ENCODE results near the gene RPP30.

RPP30 gene

DNA sequence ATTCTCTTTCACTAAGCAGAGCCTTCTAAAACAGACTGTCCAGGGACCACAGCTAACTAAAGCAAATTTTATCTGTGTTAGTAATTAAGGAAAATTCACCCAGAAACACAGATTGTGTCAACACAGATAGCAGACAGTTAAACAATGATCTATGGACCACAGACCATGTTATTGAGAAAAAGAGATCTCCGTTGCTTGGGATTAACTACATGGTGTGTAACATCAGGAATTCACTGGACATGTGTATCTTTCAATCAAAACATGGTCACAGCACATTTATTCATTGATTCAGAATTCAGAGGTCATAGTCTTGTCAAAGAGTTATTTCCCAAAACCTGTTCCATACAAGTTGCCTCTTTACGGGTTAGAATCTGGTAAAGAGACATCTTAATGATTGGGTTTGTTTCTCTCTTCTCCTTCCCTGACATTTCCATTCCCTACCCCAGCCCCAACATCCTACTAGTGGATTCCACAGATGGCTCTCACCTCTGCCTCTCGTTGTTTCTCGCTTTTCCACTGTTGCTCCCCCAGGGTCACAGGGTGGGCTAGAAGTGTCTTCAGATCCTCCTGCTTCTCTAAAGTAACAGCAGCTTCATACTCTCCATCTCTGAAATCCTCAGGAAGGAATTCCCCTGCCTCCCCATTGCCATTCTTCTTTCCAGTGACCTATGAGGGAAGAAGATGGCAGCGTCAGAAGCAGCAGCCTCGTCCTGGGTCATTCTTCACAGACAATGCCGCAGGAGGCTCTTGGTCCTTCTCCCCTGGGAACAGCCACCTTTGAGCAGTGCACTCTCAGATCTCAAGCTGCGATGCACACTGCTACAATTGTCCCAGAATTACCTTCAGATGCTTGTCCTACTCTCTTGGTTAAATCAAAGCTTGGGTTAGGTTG is 48.2 kb downstream of the RPP30 start:
- H3K27ac Mint-ChIP-seq, result no peak overlapping the region
- H3K4me3 Mint-ChIP-seq, result no peak overlapping the region
- no peak for DNase-seq (ENCODE audit: low spot score in 2 of 2)
- ATAC-seq, result no peak
- H3K4me1 Mint-ChIP-seq, result no peaks in the 10 kb centered on the region
- no peaks in the 10 kb centered on the region for H3K36me3 Mint-ChIP-seq
- H3K9me3 Mint-ChIP-seq, result no peaks in the 10 kb centered on the region

DNA sequence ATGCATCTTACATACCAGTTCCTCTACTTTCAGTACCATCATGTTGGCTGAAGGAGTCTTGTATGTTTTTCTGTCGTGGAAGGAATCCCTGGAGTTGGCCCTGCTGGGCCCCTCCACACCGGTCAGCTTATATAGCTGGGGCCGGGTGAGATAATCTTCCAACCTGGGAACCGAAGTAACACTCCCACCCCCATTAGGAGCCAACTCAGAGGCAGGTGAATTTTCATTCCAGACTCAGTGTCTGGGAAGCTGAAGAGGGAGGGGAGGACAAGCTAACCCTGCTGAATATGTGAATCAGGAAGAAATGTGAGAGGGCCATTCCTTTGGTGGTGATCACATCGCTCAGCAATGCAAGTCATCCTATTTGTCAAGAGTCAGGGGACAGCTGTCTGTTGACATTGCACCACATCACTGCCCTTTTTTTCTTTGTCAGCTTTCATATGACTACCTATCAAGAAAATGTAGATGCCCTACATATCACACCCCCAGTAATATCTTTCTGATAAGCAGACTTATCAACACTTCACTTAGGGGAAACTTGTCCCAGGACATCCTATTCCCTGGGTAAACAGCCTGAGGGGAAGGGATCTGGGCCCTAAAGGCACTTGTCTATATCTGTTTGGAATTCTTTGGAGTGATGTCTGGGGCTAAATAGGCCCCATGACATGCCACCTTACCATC is 49.4 kb downstream of the RPP30 start, which contains the start of gene ANKRD1:
Gene ANKRD1 (minus strand): TSS at position 102 of the 681 bp plus-strand sequence. CDS start 60 bp downstream, at position 42.
- Mint-ChIP-seq H3K4me3 (no peak within 1 kb of the TSS), H3K36me3 (no peaks in the 10 kb centered on the region), H3K9me3 (no peaks in the 10 kb centered on the region), H3K4me1 (no peaks in the 10 kb centered on the region), H3K27ac (no peak within 1 kb of the TSS)
- no peak for ATAC-seq
- no peak for DNase-seq (ENCODE audit: low spot score in 2 of 2)

DNA sequence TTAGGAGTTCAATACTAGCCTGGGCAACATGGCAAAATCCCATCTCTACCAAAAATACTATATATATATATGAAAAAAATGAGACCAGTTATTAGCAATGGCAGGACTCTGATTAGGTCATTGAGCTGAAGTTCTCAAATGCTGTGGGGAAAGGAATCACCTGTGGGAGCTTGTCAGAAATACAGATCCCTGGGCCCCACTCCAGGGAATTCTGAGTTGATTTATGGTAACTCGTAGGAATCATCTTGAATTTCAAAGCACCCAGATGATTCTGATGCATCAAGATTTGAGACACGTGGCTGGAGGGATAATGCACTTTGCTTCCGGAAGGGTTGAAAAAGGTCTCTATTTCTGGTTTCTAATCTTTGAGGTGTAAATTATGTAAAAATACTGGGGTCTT is 50.1 kb downstream of the RPP30 start:
- Mint-ChIP-seq H3K4me1 (no peaks in the 10 kb centered on the region), H3K27ac (no peak overlapping the region), H3K36me3 (no peaks in the 10 kb centered on the region), H3K4me3 (no peak overlapping the region), H3K9me3 (no peaks in the 10 kb centered on the region)
- DNase-seq (ENCODE audit: low spot score in 2 of 2) (no peak), ATAC-seq (no peak)

DNA sequence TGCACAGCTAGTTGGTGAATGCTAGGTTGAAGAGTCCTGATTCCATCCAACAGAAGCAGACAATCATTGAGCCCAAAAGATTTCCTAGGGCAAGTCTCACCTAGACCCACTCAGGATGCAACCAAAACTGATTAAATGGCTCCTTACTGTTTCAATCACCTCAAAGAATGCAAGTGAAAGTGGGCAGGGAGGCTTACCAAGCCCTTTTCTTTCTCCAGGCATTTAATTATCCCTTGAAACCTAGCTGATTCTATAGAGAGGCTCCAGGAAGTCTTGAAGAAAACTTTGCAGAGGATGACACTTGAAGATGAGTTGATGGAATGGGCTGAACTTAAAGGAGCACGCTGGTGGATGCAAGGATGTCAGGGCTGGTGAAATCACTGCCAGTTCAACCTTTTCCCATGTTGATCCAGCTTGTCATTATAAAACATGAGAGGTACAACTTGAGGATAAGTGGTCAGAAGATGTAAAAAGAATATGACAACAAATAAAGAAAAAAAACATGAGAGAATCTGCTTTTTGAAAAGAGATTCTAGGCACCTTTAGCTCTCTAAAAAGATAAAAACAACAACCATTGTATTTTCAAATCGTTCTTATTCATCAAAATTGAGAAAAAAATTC is 51.4 kb downstream of the RPP30 start:
- no peak overlapping the region for H3K4me3 Mint-ChIP-seq
- ATAC-seq, result no peak
- H3K9me3 Mint-ChIP-seq, result no peaks in the 10 kb centered on the region
- DNase-seq (ENCODE audit: low spot score in 2 of 2), result no peak
- H3K27ac Mint-ChIP-seq, result no peak overlapping the region
- H3K36me3 Mint-ChIP-seq, result no peaks in the 10 kb centered on the region
- no peaks in the 10 kb centered on the region for H3K4me1 Mint-ChIP-seq

DNA sequence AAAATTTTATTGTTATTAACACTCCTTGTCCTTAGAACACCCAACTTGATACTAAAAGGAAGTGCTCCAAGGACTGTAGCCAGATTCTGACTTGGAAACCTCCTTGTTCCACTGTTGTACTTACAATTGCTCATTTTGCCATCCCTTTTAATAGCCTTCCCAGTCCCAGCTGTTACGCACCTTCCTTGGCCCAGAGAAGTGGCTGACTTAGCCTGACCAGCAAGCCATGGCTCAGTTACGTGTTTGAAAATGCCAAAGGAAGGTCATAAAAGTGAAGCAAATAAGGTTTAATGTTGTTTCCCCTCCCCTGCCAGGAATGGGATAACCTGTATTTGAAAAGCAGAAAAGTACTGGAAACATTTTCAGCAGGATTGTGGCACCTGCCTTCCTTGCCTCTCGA is 52.8 kb downstream of the RPP30 start:
- H3K27ac Mint-ChIP-seq, result no peak overlapping the region
- no peaks in the 10 kb centered on the region for H3K9me3 Mint-ChIP-seq
- H3K36me3 Mint-ChIP-seq, result no peaks in the 10 kb centered on the region
- no peaks in the 10 kb centered on the region for H3K4me1 Mint-ChIP-seq
- no peak for ATAC-seq
- no peak overlapping the region for H3K4me3 Mint-ChIP-seq
- no peak for DNase-seq (ENCODE audit: low spot score in 2 of 2)

DNA sequence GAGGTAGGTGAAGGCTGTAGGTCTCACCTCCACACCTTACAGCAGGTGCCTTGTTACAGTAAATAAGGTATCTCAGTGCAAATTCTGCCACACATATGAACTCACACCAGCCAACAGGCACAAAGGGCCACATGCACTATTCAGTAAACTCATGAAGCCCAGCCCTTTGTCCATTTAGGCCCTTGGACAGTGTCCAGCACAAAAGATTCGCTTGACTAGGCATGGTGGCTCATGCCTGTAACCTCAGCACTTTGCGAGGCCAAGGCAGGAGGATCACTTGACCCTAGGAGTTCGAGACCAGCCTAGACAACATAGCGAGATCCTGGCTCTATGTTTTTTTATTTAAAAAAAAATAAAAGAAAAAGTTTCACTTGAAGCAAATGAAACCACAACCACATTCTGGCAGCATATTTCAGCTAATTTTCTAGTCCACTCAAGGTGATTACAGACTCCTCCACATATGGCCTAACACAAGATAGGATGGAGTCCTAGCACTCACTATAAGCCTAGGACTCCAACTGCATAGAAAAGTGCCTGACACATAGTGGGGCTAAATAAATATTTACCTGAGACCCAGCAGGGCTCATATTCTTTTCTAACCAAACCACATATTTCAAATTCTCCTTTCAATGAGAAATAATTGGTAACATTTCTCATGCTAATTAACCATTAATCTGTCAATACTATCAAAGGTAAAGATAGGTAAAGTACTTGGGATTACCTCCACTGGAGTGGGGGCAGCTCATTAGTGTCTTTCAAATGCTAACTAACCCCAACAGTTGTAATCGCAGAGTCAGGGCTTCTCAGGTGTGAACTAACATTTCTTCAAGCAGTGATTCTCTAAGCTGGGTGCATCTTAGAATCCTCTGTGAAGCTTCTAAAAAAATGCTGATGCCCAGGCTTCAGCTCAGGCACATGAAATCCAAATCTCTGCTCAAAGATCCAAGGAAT is 53.6 kb downstream of the RPP30 start:
- H3K4me3 Mint-ChIP-seq, result no peak overlapping the region
- no peaks in the 10 kb centered on the region for H3K36me3 Mint-ChIP-seq
- ATAC-seq (no peak), DNase-seq (ENCODE audit: low spot score in 2 of 2) (no peak)
- no peaks in the 10 kb centered on the region for H3K4me1 Mint-ChIP-seq
- no peak overlapping the region for H3K27ac Mint-ChIP-seq
- no peaks in the 10 kb centered on the region for H3K9me3 Mint-ChIP-seq

DNA sequence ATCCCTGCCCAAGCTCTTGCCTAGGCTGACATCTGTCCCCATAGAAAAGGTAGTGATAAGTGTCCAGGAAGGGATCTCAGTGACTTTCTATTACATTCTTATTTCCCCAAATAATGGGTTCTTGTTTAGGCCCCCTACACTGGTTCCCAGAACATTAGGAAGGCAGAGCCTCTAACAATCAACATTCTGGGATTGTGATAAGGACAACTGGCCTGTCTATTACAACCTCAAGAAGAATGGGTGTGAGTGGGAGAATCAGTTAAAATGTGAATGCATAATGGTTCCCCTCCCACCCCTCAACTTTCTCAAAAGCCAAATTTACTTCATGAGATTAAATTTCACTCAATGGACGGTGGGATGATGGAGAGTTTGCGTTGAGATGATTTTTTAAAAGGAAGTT is 55.5 kb downstream of the RPP30 start:
- Mint-ChIP-seq H3K4me1 (no peaks in the 10 kb centered on the region), H3K4me3 (no peak overlapping the region), H3K36me3 (no peaks in the 10 kb centered on the region), H3K9me3 (no peaks in the 10 kb centered on the region), H3K27ac (no peak overlapping the region)
- ATAC-seq (no peak), DNase-seq (ENCODE audit: low spot score in 2 of 2) (no peak)

DNA sequence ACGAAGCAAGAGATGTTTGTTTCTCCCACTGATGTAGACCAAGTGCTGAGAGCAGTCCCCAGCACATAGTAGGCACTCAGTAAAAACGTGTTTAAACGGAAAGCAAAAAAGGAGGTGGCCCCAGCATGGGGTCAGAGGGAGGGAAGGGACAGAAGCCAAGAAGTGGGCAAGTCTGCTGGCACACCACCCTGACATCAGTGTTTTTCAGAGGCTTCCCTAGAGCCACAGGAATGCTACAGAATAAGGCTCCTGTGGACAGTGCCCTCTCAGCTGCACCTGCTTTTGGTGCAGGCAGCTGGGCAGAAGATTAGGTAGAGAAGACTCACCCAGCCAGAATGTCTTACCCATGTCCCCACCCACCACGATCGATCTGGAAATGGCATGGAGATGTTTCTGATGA is 57.4 kb downstream of the RPP30 start:
- DNase-seq (ENCODE audit: low spot score in 2 of 2) (no peak), ATAC-seq (no peak)
- no peaks in the 10 kb centered on the region for H3K9me3 Mint-ChIP-seq
- no peak overlapping the region for H3K27ac Mint-ChIP-seq
- no peaks in the 10 kb centered on the region for H3K36me3 Mint-ChIP-seq
- no peaks in the 10 kb centered on the region for H3K4me1 Mint-ChIP-seq
- H3K4me3 Mint-ChIP-seq, result no peak overlapping the region

DNA sequence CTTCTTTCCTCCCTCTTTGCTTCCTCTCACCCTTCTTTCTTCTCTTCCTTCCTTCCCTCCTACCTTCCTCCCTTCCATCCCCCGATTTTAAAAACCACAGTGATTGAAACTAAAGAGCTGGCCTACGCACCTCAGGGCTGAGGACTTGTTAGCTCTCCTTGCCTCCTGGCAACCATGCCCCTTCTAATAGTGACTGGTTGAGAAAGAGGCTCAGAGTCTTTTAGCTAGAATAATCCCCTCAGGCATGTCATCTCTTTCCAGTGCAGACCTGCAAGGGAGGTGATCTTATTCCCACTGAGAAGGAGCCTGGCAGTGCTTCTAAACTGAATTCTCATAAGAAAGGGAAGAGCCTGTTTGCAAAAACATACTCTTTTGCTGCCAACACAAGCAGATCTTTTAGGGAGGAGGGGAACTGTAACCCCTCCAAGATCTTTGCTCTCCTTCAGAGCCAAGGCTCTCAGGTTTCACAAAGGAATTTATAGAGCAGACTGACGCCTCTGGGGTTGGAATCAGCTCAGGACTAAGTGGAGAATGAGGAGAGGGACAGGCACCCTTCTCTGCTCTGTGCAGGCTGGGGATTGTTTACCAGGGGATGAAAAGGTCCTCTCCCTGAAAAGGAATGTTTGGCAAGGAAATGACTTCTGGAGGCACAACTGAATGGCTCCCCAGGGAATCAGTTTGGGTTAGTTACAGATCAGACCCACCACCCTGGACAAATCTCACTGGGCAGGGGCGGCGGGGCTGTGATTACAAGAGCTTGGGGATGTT is 58.5 kb downstream of the RPP30 start:
- Mint-ChIP-seq H3K4me3 (no peak overlapping the region), H3K9me3 (no peaks in the 10 kb centered on the region), H3K4me1 (peaks cover 3% of the 10 kb centered on the region), H3K36me3 (no peaks in the 10 kb centered on the region), H3K27ac (no peak overlapping the region)
- ATAC-seq (no peak), DNase-seq (ENCODE audit: low spot score in 2 of 2) (no peak)

DNA sequence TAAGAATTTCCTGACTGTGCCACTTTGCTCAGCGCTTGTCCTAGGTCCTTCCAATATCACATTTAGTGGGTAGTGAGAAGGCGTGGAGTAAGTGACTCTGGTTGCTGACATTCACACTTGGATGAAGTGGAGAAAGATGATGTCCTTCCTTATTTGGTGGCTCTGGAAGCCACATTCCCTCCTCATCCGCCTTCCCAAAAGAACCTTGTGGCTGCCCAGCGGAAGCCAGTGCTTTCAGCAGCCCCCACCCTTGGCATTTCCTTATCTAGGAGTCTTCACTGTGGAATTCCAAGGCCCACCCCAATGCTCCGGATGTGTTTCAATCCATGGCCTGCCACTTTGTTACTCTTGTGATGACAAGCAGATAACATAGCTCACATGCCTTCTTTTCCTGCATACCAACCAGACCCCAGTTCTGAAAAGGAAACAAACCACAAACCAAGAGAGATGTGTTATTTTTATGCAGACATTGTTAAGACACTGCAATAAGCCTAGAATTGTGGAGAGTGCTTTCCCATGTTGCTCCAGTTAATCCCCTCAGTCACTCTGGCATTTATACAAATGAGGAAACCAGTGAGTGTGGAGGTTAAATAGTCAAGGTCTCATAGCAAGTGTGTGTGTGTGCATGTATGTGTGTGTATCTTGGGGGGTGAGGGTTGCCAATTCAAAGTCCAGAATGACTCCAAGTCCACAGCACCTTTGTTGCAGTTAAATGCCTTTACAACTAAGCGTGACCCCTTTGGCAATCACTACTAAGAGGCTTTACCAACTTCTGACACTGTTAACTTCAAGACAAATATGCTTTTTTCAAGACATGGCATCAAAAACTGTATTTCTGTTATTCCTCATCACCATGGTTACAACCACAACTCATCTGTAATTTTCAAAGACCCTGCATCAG is 59.4 kb downstream of the RPP30 start:
- Mint-ChIP-seq H3K27ac (no peak overlapping the region), H3K4me1 (peaks cover 8% of the 10 kb centered on the region), H3K9me3 (no peaks in the 10 kb centered on the region), H3K36me3 (no peaks in the 10 kb centered on the region), H3K4me3 (no peak overlapping the region)
- ATAC-seq (no peak), DNase-seq (ENCODE audit: low spot score in 2 of 2) (no peak)

DNA sequence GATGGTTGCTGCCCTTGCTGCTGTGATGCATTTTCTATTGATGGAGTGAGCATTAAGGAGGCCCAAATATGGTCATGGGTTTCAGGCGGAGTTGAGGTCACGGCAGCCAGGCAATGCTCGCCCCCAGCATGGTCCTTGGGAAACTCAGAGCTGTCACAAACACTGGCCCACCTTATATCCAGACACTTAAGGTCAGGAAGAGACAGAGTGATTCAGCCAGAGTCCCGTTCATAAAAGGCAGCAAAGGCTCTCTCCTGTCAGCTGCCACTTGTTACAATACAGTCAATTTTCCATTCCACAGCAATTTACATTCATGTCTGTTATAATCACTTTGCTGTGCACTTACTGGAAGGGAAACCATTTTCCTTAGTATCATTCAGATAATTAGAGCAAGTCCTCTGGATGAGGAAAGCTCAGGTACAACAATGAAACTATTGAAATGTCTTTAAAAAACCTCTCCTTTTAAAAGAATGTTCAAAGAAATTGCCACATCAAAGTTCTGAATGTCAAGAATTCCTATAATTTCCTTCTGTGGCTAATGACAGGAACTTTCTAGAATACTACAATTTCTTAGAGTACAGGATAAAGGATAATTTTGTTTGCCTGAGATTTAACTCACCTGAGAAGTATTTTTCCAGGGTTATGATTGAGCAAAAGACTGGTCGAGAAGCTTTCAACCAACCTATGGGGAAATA is 64.0 kb downstream of the RPP30 start:
- H3K4me3 Mint-ChIP-seq, result no peak overlapping the region
- H3K36me3 Mint-ChIP-seq, result no peaks in the 10 kb centered on the region
- peaks cover 8% of the 10 kb centered on the region for H3K4me1 Mint-ChIP-seq
- H3K9me3 Mint-ChIP-seq, result no peaks in the 10 kb centered on the region
- ATAC-seq, result no peak
- no peak for DNase-seq (ENCODE audit: low spot score in 2 of 2)
- no peak overlapping the region for H3K27ac Mint-ChIP-seq

DNA sequence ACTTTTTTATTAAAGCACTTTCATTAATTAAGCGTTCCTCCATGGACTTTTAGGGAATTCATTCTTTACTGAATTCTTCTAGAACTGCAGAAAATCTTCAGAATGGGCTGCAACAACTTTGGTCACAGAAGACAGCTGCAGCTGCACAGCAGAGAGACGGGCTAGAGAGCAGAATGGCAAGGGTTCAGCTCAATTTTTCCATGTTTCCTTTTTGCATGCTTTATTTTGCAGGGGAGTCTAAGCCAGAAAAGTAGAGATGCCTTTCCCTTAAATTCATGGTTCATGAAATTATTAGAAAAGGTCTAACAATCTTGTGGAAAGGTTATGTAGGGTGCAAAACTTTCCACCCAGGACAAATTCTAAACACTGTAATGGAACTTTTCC is 64.5 kb downstream of the RPP30 start:
- Mint-ChIP-seq H3K36me3 (no peaks in the 10 kb centered on the region), H3K27ac (no peak overlapping the region), H3K4me3 (no peak overlapping the region), H3K4me1 (peaks cover 8% of the 10 kb centered on the region), H3K9me3 (no peaks in the 10 kb centered on the region)
- DNase-seq (ENCODE audit: low spot score in 2 of 2) (no peak), ATAC-seq (no peak)

DNA sequence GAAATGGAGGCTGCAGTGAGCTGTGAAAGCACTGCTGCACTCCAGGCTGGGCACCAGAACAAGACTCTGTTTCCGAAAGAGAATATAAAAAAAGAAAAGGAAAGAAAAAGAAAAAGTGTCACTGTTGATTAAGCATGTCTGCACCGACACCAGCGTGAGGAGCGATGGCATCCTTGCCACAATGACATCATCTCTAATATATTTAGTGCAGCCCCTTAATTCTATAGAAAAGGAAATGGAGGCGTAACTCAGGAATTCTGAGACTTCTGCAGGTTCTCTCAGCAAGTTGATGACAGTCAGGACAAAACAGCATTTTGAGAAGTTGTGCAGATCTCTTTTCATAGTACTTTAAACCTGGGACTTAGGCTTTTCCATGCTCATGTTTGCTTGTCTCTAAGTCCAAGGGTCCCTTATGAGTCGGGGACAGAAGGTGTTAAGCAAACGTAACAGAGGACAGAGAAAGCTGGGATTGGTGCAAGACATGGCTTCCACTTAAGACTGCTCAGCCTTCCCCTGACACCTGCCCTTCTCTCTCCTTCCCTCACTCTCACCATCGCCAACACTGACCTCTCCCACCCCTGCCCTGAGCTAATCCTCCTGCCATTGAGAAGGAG is 66.0 kb downstream of the RPP30 start:
- Mint-ChIP-seq H3K36me3 (no peaks in the 10 kb centered on the region), H3K9me3 (no peaks in the 10 kb centered on the region), H3K27ac (no peak overlapping the region), H3K4me1 (peaks cover 8% of the 10 kb centered on the region), H3K4me3 (no peak overlapping the region)
- DNase-seq (ENCODE audit: low spot score in 2 of 2), result no peak
- no peak for ATAC-seq
